Activated naive CD4-positive, alpha-beta T cell treated with anti-CD3 and anti-CD28 coated beads, Interleukin-2, amount 50 U/mL, for 72 hours (primary cell): ENCODE results near the gene NFU1. TPM values are rescaled to one million over a fixed set of nuclear protein-coding genes. Genes with fewer than 3 reads are reported as not detected.
"Not testable (repeated sequence)": the region's sequence is repeated elsewhere in the genome, so short reads cannot be mapped to it uniquely, and the experiment has no call there.

Experiments
- ATAC-seq, 2 donors: fragments of 150-1000 bp; cut with Tn5 transposase; 2 replicates each; pipeline ENCODE4 v1.10.0; 2021; ENCODE audit warnings: mild to moderate bottlenecking in 2 of 2, moderate library complexity in 2 of 2
- DNase-seq, 2 donors: peaks; one replicate each; pipeline ENCODE4 v3.0.0; 2021 to 2022; ENCODE audit warnings: low spot score in 2 of 2
- H3K27ac Mint-ChIP-seq, 2 donors: one replicate each; pipeline ENCODE4 v1.8.0; 2022; ENCODE audit warnings: mild to moderate bottlenecking in 2 of 2, mixed read lengths in 2 of 2
- H3K36me3 Mint-ChIP-seq, 2 donors: one replicate each; pipeline ENCODE4 v1.8.0; 2022; ENCODE audit warnings: mixed read lengths in 2 of 2
- H3K9me3 Mint-ChIP-seq, 2 donors: one replicate each; pipeline ENCODE4 v1.8.0; 2022; ENCODE audit warnings: mixed read lengths in 2 of 2
- total RNA-seq, 2 donors: library from RNA; stranded (reverse); gene quantifications; one replicate each; pipeline ENCODE4 v1.2.3, GENCODE V29; 2022

NFU1 gene
- total RNA-seq, 2 donors from 2014 or later, result 32.2 to 34.3 TPM

- no peaks in the 10 kb centered on the region for H3K9me3 Mint-ChIP-seq
- peaks cover 0 to 5% of the 10 kb centered on the region in 2 donors for H3K36me3 Mint-ChIP-seq
- ATAC-seq, result no peak
These were observed 53.9 kb downstream of the NFU1 start for GRCh38 chr2:69383176-69383812.

DNA sequence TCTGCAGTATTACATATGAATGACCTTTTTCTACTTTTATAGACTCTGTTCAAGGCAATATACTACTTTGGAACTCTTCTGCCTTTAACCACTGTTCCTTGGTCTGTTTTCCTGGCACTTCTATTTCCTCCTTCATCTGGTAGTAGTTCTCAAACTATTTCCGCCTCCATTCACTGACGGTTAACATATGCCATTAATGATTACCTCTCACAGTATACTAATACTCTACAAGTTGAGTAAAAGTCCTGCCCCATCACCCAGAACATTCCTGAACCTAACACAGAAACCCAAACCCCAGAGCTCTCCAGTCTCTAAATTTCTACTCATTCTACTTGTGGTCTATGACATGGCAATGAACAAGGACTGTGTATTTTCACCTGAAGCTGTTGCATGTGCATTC, 54.7 kb downstream of the NFU1 start:
- peak overlapping the region in 1 of 2 donors; percentile 30 for H3K27ac Mint-ChIP-seq
- ATAC-seq (no peak), DNase-seq (no peak)
- peaks cover 0 to 5% of the 10 kb centered on the region in 2 donors for H3K36me3 Mint-ChIP-seq
- H3K9me3 Mint-ChIP-seq, result no peaks in the 10 kb centered on the region

More at GRCh38 chr2:69383176-69383812, 53.9 kb downstream of the NFU1 start:
- DNase-seq, result no peak
- peak overlapping the region in 1 of 2 donors; percentile 30 for H3K27ac Mint-ChIP-seq

DNA sequence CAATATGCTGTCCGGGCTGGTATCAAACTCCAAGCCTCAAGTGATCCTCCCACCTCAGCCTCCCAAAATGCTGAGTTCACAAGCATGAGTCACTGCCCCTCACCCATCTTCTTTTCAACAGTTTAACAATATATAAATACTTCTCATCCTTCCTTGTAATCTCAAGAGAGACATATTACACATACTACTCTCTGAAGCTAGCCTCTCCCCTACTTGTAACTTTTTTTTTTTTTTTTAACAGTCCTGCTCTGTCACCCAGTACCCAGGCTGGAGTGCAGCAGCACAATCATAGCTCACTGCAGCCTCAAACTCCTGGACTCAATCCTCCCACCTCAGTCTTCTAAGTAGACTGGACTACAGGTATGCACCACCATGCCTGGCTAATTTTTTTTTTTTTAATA, 55.9 kb downstream of the NFU1 start:
- DNase-seq (peak in 1 of 2 donors; percentile 16), ATAC-seq (peak; percentile 91 to 92)

GRCh38 chr2:69380072-69380917, 56.9 kb downstream of the NFU1 start:
- ATAC-seq, result no peak
- Mint-ChIP-seq H3K36me3 (no peaks in the 10 kb centered on the region), H3K27ac (peak overlapping the region in 1 of 2 donors; percentile 1), H3K9me3 (no peaks in the 10 kb centered on the region)
- no peak for DNase-seq

More for the DNA sequence above, 55.9 kb downstream of the NFU1 start:
- Mint-ChIP-seq H3K27ac (peak overlapping the region in 1 of 2 donors; percentile 74), H3K9me3 (no peaks in the 10 kb centered on the region), H3K36me3 (no peaks in the 10 kb centered on the region)

GRCh38 chr2:69376403-69376802, 60.8 kb downstream of the NFU1 start:
- Mint-ChIP-seq H3K9me3 (no peaks in the 10 kb centered on the region), H3K27ac (no peak overlapping the region), H3K36me3 (no peaks in the 10 kb centered on the region)
- no peak for DNase-seq
- no peak for ATAC-seq

DNA sequence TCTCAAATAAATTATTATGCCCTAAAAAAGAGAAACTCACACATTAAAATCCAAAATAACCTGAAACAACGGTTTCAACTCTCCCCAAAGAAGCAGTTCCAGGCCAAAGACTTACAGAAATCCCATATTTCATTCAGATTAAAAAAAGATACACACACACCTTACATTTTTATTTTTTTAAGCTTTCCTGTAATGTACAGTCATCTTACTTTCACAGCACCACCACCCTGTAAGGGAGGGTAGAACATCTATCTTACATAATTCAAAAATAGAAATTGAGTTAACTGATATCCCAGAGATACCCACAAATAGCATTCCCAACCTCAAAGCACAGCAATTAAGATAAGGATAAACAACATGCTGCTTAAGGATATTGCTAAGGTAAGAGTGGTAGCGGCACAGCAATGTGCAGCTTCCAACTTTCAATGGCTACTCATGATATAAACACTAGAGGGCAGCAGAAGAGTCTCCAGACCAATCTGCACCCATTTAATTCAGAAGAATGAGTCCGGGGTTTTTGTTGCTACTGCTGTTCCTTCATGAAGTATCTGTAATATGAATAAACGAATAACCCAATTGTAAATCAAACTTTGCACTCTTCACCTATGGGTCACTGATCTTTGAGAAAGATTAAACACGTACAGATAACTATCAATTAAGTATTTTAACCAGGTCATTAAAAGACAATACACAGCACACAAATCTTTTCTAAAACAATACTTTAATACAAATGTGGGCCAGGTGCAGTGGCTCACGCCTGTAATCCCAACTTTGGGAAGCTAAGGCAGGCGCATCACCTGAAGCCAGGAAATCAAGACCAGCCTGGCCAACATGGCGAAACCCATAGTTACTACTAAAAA, 61.5 kb downstream of the NFU1 start:
- peak; percentile 67 to 71 for ATAC-seq
- H3K36me3 Mint-ChIP-seq, result no peaks in the 10 kb centered on the region
- H3K9me3 Mint-ChIP-seq, result no peaks in the 10 kb centered on the region
- H3K27ac Mint-ChIP-seq, result no peak overlapping the region
- DNase-seq, result peak in 1 of 2 donors; percentile 11

GRCh38 chr2:69372767-69373166, 64.5 kb downstream of the NFU1 start:
- Mint-ChIP-seq H3K9me3 (no peaks in the 10 kb centered on the region), H3K27ac (no peak overlapping the region), H3K36me3 (peaks cover 0 to 6% of the 10 kb centered on the region in 2 donors)
- DNase-seq, result no peak
- no peak for ATAC-seq

GRCh38 chr2:69369802-69370201, 67.4 kb downstream of the NFU1 start:
- no peaks in the 10 kb centered on the region for H3K9me3 Mint-ChIP-seq
- peaks cover 5 to 6% of the 10 kb centered on the region in 2 donors for H3K36me3 Mint-ChIP-seq
- no peak for ATAC-seq
- DNase-seq, result no peak
- no peak overlapping the region for H3K27ac Mint-ChIP-seq

- H3K27ac Mint-ChIP-seq, result peak overlapping the region in 1 of 2 donors; percentile 4
- no peak for ATAC-seq
- peaks cover 5 to 6% of the 10 kb centered on the region in 2 donors for H3K36me3 Mint-ChIP-seq
- no peaks in the 10 kb centered on the region for H3K9me3 Mint-ChIP-seq
- DNase-seq, result no peak
These were observed 68.6 kb downstream of the NFU1 start for GRCh38 chr2:69368588-69368987.

GRCh38 chr2:69359371-69359770, 77.9 kb downstream of the NFU1 start:
- no peak for ATAC-seq
- Mint-ChIP-seq H3K9me3 (no peaks in the 10 kb centered on the region), H3K36me3 (peaks cover 7 to 14% of the 10 kb centered on the region in 2 donors), H3K27ac (no peak overlapping the region)
- no peak for DNase-seq

DNA sequence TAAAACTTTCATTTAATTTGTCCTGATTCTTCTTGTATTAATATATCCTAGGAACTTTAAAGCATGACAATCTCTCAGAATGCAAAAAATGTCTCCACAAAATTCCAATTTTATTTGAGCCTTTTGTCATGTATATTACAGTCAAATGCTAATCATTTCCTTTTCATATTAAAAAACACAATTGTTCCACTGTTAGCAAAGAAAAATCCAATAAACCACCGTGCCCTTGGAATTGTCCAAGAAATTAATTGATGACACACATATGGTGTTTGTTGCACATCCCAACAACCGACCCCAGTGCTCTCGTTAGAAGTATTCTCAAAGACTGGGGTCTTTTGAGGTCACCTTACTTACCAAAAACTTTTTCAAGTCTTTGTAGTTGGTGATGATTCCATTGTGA, 78.3 kb downstream of the NFU1 start:
- DNase-seq (no peak), ATAC-seq (no peak)
- H3K27ac Mint-ChIP-seq, result no peak overlapping the region
- no peaks in the 10 kb centered on the region for H3K9me3 Mint-ChIP-seq
- peaks cover 7 to 14% of the 10 kb centered on the region in 2 donors for H3K36me3 Mint-ChIP-seq

GRCh38 chr2:69356471-69356870, 80.8 kb downstream of the NFU1 start:
- DNase-seq, result no peak
- Mint-ChIP-seq H3K36me3 (peaks cover 7 to 14% of the 10 kb centered on the region in 2 donors), H3K27ac (no peak overlapping the region), H3K9me3 (no peaks in the 10 kb centered on the region)
- no peak for ATAC-seq

GRCh38 chr2:69354976-69355375, 82.3 kb downstream of the NFU1 start:
- not testable (repeated sequence) for ATAC-seq, H3K36me3 Mint-ChIP-seq, H3K27ac Mint-ChIP-seq

DNA sequence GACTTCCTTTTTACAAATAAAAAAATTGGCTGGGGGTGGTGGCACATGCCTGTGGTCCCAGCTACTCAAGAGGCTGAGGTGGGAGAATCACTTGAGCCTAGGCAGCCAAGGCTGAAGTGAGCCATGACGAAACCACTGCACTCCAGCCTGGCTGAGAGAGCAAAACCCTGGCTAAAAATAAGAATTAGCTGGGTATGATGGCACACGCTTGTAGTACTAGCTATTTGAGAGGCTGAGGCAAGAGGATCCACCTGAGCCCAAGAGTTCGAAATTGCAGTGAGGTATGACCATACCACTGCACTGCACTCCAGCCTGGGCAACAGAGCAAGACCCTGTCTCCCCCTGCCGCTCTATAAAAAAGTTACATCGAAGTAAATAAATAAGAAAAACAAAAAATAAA, 83.9 kb downstream of the NFU1 start:
- Mint-ChIP-seq H3K36me3 (peaks cover 7 to 15% of the 10 kb centered on the region in 2 donors), H3K27ac (no peak overlapping the region), H3K9me3 (no peaks in the 10 kb centered on the region)
- DNase-seq, result no peak
- no peak for ATAC-seq

More at GRCh38 chr2:69354976-69355375, 82.3 kb downstream of the NFU1 start:
- H3K9me3 Mint-ChIP-seq, DNase-seq: not testable (repeated sequence)

DNA sequence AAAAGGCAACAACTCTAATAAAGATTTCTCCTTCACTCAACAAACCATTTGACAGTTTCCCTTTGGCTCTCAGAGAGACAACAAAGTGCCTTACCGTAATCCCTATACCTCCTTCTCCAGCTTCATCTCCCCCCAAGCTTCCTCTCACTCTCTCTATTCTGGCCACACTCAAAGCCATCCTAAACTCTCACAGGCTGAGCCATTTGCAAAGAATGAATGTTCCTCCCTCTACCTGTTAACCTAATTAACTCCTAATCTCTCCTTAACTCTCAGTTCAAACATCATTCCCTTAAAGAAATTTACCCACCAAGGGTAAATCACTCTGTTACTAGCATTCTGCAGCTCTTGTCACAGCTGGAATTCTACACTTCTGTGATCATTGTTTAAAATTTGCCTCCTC, 88.5 kb downstream of the NFU1 start:
- DNase-seq (no peak), ATAC-seq (no peak)
- Mint-ChIP-seq H3K27ac (no peak overlapping the region), H3K9me3 (no peaks in the 10 kb centered on the region), H3K36me3 (peaks cover 11% of the 10 kb centered on the region in 2 donors)
